CD8-positive, alpha-beta memory T cell (primary cell): ENCODE data around the gene RFC1. TPM values are rescaled to one million over a fixed set of nuclear protein-coding genes. Genes with fewer than 3 reads are reported as not detected.
A peak's percentile ranks its signal among the peaks of the same experiment; 100 is the strongest.
"Not testable (repeated sequence)": the region's sequence is repeated elsewhere in the genome, so short reads cannot be mapped to it uniquely, and the experiment has no call there.

Source experiments
- CTCF ChIA-PET: fragments of 350-600 bp; sonication (Branson Sonifier 250); formaldehyde crosslinking; loops from one replicate; lab custom pipeline; 2021; ENCODE audit warnings: antibody characterized with exemption; lab: Charles Lee
- POLR2A ChIA-PET: fragments of 350-600 bp; sonication (Branson Sonifier 250); formaldehyde crosslinking; loops from one replicate; lab custom pipeline; 2021; ENCODE audit warnings: antibody characterized with exemption; lab: Charles Lee
- DNase-seq, 5 donors: peaks; one replicate each; pipeline versions ENCODE4 v3.0.0 to v3.0.0-alpha.2; 2020 to 2022; ENCODE audit warnings: mixed read lengths in 1 of 5
- H3K27ac ChIP-seq: one replicate; pipeline ENCODE4 v1.7.0; 2013; ENCODE audit warnings: low read depth, mild to moderate bottlenecking, low read length, moderate library complexity
- H3K27me3 ChIP-seq: 2 replicates; pipeline ENCODE4 v1.7.0; 2013; ENCODE audit warnings: low read length, mild to moderate bottlenecking; ENCODE audit not compliant: insufficient read depth, poor library complexity, severe bottlenecking
- H3K36me3 ChIP-seq: 2 replicates; pipeline ENCODE4 v1.7.0; 2013; ENCODE audit warnings: mild to moderate bottlenecking, low read length, moderate library complexity; ENCODE audit not compliant: insufficient read depth
- H3K4me1 ChIP-seq: 2 replicates; pipeline ENCODE4 v1.7.0; 2013; ENCODE audit warnings: mild to moderate bottlenecking, low read length, moderate library complexity; ENCODE audit not compliant: insufficient read depth
- H3K4me3 ChIP-seq: 2 replicates; pipeline ENCODE4 v1.7.0; 2013; ENCODE audit warnings: mild to moderate bottlenecking, low read length
- H3K9me3 ChIP-seq: 2 replicates; pipeline ENCODE4 v1.7.0; 2013; ENCODE audit warnings: mild to moderate bottlenecking, low read length
- H3K27ac Mint-ChIP-seq, 8 donors: one replicate each; pipeline ENCODE4 v1.8.0; 2020 to 2021; ENCODE audit warnings: mixed read lengths in 8 of 8, mild to moderate bottlenecking in 6 of 8, inconsistent platforms in 3 of 8, moderate library complexity in 3 of 8
- H3K27me3 Mint-ChIP-seq, 2 donors: one replicate each; pipeline ENCODE4 v1.8.0; 2020 to 2021; ENCODE audit warnings: mixed read lengths in 2 of 2, mild to moderate bottlenecking in 1 of 2, moderate library complexity in 1 of 2
- H3K36me3 Mint-ChIP-seq, 3 donors: one replicate each; pipeline ENCODE4 v1.8.0; 2020 to 2021; ENCODE audit warnings: mixed read lengths in 3 of 3, inconsistent platforms in 1 of 3, mild to moderate bottlenecking in 1 of 3
- H3K4me1 Mint-ChIP-seq, 3 donors: one replicate each; pipeline ENCODE4 v1.8.0; 2020 to 2021; ENCODE audit warnings: mixed read lengths in 3 of 3, inconsistent platforms in 1 of 3, mild to moderate bottlenecking in 1 of 3
- H3K4me3 Mint-ChIP-seq, 7 donors: one replicate each; pipeline ENCODE4 v1.8.0; 2020 to 2021; ENCODE audit warnings: mixed read lengths in 7 of 7, mild to moderate bottlenecking in 6 of 7, moderate library complexity in 4 of 7, inconsistent platforms in 2 of 7
- H3K9me3 Mint-ChIP-seq, 5 donors: one replicate each; pipeline ENCODE4 v1.8.0; 2020 to 2022; ENCODE audit warnings: mixed read lengths in 5 of 5, mild to moderate bottlenecking in 3 of 5, moderate library complexity in 2 of 5, inconsistent platforms in 1 of 5
- polyA plus RNA-seq: library from polyadenylated mRNA; unstranded; fragments of 300-500 nt; fragmentation: Illumina TruSeq; gene quantifications from one replicate; pipeline ENCODE4 v1.2.3, GENCODE V29; 2021
- total RNA-seq, 2 experiments: library from RNA; stranded (reverse); gene quantifications; one replicate each; pipeline ENCODE4 v1.2.3, GENCODE V29; 2021

RFC1 gene
- total and polyA plus RNA-seq, 3 experiments from 2014 or later, result 45.7 to 82.9 (median 79.8) TPM

DNA sequence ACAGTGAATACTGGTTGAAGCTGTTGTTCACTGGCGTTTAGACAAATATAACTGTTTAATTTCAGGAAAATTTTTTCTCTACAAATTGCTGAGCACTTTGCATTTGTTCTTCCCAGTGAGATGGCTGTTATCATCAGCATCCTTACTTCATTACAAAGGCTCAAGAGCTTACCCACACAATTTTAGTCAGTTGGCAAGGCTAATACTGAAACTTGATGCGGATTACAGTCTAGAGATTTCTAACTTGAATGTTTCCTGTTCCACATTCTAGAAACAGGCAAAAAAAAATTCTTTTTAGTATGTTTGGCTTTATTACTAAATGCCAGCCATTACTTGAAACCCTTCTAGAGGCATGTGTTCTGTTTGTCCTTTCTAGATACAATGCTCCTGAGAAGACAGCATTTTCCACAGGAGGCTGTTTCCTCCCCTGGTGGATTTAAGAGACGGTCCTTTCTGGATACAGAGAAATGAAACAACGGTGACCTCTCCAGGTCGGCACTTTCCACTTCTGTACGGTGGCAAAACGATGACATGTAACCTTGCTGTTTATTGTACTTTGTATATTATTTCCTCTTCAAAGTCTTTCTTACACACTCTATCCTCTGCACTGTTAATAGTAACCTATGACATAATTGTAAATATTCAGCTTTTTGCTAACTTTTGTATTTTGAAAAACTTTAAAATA, 80.9 kb downstream of the RFC1 start:
- Mint-ChIP-seq H3K36me3 (peaks cover 9 to 65% (median 12%) of the 10 kb centered on the region in 3 donors), H3K9me3 (no peaks in the 10 kb centered on the region), H3K27ac (peak overlapping the region in 1 of 8 donors; percentile 26), H3K27me3 (no peaks in the 10 kb centered on the region), H3K4me3 (no peak overlapping the region), H3K4me1 (no peaks in the 10 kb centered on the region)
- ChIA-PET POLR2A (no interaction called here), CTCF (no interaction called here)
- Histone ChIP-seq H3K27me3 (no peaks in the 10 kb centered on the region), H3K36me3 (peaks cover 11% of the 10 kb centered on the region), H3K9me3 (no peaks in the 10 kb centered on the region), H3K4me3 (no peak overlapping the region), H3K27ac (no peak overlapping the region), H3K4me1 (no peaks in the 10 kb centered on the region)
- no peak for DNase-seq

DNA sequence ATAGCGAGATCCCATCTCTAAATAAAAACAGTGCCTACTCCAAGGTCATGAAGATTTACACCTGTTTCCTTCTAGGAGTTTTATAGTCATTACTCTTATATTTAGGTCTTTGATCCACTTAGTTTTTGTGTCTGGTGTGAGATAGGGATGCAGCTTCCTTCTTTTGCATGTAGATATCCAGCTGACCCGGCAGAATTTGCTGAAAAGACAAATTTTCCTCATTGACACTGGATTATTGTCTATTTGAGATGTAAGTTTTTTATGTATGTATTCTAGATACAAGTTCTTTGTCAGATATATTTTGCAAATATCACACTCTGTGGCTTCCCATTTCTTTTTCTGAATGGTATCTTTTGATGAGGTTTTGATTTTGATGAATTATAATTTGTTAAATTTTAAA, 85.4 kb downstream of the RFC1 start:
- no peaks in the 10 kb centered on the region for H3K9me3 ChIP-seq
- no peak for DNase-seq
- H3K27ac ChIP-seq, result no peak overlapping the region
- no peaks in the 10 kb centered on the region for H3K27me3 ChIP-seq
- H3K9me3 Mint-ChIP-seq, result no peaks in the 10 kb centered on the region
- ChIA-PET CTCF (interaction anchor here (0.6 kb wide), 1 partner anchor 17 kb away, joined by 3 read pairs; no protein-coding TSS in a partner anchor), POLR2A (no interaction called here)
- peaks cover 0 to 47% (median 14%) of the 10 kb centered on the region in 3 donors for H3K36me3 Mint-ChIP-seq
- peak overlapping the region in 1 of 8 donors; percentile 61 for H3K27ac Mint-ChIP-seq
- no peak overlapping the region for H3K4me3 ChIP-seq
- no peak overlapping the region for H3K4me3 Mint-ChIP-seq
- no peaks in the 10 kb centered on the region for H3K36me3 ChIP-seq
- H3K4me1 ChIP-seq, result no peaks in the 10 kb centered on the region
- H3K27me3 Mint-ChIP-seq, result no peaks in the 10 kb centered on the region
- no peaks in the 10 kb centered on the region for H3K4me1 Mint-ChIP-seq

GRCh38 chr4:39279416-39279815, 86.7 kb downstream of the RFC1 start:
- Mint-ChIP-seq H3K4me1 (no peaks in the 10 kb centered on the region), H3K27me3 (no peaks in the 10 kb centered on the region), H3K9me3 (no peaks in the 10 kb centered on the region), H3K27ac (peak overlapping the region in 1 of 8 donors; percentile 16), H3K4me3 (no peak overlapping the region), H3K36me3 (peaks cover 4 to 46% (median 21%) of the 10 kb centered on the region in 3 donors)
- no peak overlapping the region for H3K27ac ChIP-seq
- ChIA-PET POLR2A (no interaction called here), CTCF (no interaction called here)
- no peaks in the 10 kb centered on the region for H3K4me1 ChIP-seq
- H3K4me3 ChIP-seq, result no peak overlapping the region
- DNase-seq, result no peak
- no peaks in the 10 kb centered on the region for H3K36me3 ChIP-seq
- no peaks in the 10 kb centered on the region for H3K9me3 ChIP-seq
- H3K27me3 ChIP-seq, result no peaks in the 10 kb centered on the region

- no peaks in the 10 kb centered on the region for H3K9me3 ChIP-seq
- ChIA-PET POLR2A (no interaction called here), CTCF (no interaction called here)
- H3K4me3 Mint-ChIP-seq, result no peak overlapping the region
- H3K27me3 Mint-ChIP-seq, result no peaks in the 10 kb centered on the region
- no peaks in the 10 kb centered on the region for H3K36me3 ChIP-seq
- H3K27ac Mint-ChIP-seq, result peak overlapping the region in 1 of 8 donors; percentile 47
- no peaks in the 10 kb centered on the region for H3K27me3 ChIP-seq
- no peaks in the 10 kb centered on the region for H3K4me1 Mint-ChIP-seq
- no peaks in the 10 kb centered on the region for H3K9me3 Mint-ChIP-seq
- no peak for DNase-seq
- H3K4me1 ChIP-seq, result no peaks in the 10 kb centered on the region
- H3K36me3 Mint-ChIP-seq, result peaks cover 7 to 54% (median 23%) of the 10 kb centered on the region in 3 donors
- H3K4me3 ChIP-seq, result no peak overlapping the region
- no peak overlapping the region for H3K27ac ChIP-seq
These were observed 87.7 kb downstream of the RFC1 start for GRCh38 chr4:39278476-39278875.

DNA sequence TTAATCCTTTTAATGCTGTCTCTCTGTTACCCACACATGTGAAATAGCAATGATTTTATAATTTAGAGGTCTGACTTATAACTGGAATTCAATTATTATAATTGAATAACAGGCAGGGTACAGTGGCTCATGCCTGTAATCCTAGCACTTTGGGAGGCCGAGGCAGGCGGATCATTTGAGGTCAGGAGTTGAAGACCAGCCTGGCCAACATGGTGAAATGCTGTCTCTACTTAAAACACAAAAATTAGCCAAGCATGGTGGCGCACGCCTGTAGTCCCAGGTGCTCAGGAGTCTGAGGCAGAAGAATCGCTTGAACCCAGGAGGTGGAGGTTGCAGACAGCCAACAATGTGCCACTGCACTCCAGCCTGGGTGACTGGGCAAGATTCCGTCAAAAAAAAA, 88.5 kb downstream of the RFC1 start:
- H3K4me3 Mint-ChIP-seq, H3K36me3 ChIP-seq, H3K9me3 ChIP-seq, H3K27ac ChIP-seq, CTCF ChIA-PET, H3K9me3 Mint-ChIP-seq, H3K27ac Mint-ChIP-seq, POLR2A ChIA-PET, DNase-seq, H3K4me1 ChIP-seq, H3K4me1 Mint-ChIP-seq, H3K4me3 ChIP-seq, H3K27me3 ChIP-seq, H3K27me3 Mint-ChIP-seq: not testable (repeated sequence)
- H3K36me3 Mint-ChIP-seq, result peaks cover 11 to 58% (median 29%) of the 10 kb centered on the region in 3 donors

GRCh38 chr4:39274503-39274902, 91.7 kb downstream of the RFC1 start:
- H3K36me3 ChIP-seq, result no peaks in the 10 kb centered on the region
- no peaks in the 10 kb centered on the region for H3K9me3 ChIP-seq
- ChIA-PET CTCF (no interaction called here), POLR2A (no interaction called here)
- Mint-ChIP-seq H3K27me3 (no peaks in the 10 kb centered on the region), H3K9me3 (no peaks in the 10 kb centered on the region), H3K4me3 (no peak overlapping the region), H3K36me3 (peaks cover 11 to 63% (median 33%) of the 10 kb centered on the region in 3 donors), H3K27ac (no peak overlapping the region), H3K4me1 (no peaks in the 10 kb centered on the region)
- DNase-seq, result no peak
- no peak overlapping the region for H3K27ac ChIP-seq
- H3K4me3 ChIP-seq, result no peak overlapping the region
- H3K4me1 ChIP-seq, result no peaks in the 10 kb centered on the region
- H3K27me3 ChIP-seq, result no peaks in the 10 kb centered on the region

GRCh38 chr4:39263895-39264294, 102.3 kb downstream of the RFC1 start:
- no peaks in the 10 kb centered on the region for H3K27me3 Mint-ChIP-seq
- CTCF ChIA-PET, result no interaction called here
- no peaks in the 10 kb centered on the region for H3K9me3 ChIP-seq
- no peaks in the 10 kb centered on the region for H3K9me3 Mint-ChIP-seq
- peaks cover 12 to 52% (median 16%) of the 10 kb centered on the region in 3 donors for H3K36me3 Mint-ChIP-seq
- no peak overlapping the region for H3K4me3 Mint-ChIP-seq
- H3K36me3 ChIP-seq, result no peaks in the 10 kb centered on the region
- no peaks in the 10 kb centered on the region for H3K4me1 Mint-ChIP-seq
- no peak overlapping the region for H3K27ac ChIP-seq
- DNase-seq, result no peak
- H3K27ac Mint-ChIP-seq, result no peak overlapping the region
- POLR2A ChIA-PET, result no interaction called here
- H3K4me3 ChIP-seq, result no peak overlapping the region
- no peaks in the 10 kb centered on the region for H3K4me1 ChIP-seq
- H3K27me3 ChIP-seq, result no peaks in the 10 kb centered on the region

DNA sequence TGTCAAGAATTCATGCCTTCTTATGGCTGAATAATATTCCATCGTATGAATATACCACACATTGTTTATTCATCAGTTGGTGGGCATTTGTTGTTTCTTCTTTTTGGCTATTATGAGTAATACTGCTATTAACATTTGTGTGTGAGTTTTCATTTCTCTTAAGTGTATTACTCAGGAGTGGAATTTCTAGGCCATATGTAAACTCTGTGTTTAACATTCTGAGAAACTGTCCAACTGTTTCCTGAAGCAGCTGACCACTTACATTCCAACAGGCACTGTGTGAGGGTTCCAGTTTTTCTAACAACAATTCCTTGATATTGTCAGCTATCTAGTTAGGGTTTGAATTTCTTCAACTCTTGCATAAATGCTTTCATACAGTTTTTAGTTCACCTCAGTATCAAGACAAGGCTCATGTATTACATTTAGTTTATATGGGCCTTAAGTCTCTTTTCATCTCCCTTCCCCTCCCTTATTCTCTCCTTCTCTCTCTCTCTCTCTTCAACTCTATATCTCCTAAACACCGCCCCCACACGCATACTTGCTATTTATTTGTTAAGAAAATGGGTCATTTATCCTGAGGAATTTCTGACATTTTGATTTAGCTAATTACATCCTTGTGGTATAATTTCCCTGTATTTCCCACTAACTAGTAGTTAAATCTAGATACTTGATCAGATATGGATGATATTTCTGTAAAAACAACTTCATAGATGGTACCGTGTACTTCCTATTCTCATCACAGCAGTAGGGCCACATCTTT, 106.4 kb downstream of the RFC1 start:
- H3K9me3 Mint-ChIP-seq, result no peaks in the 10 kb centered on the region
- no peak overlapping the region for H3K4me3 Mint-ChIP-seq
- Histone ChIP-seq H3K36me3 (no peaks in the 10 kb centered on the region), H3K4me3 (no peak overlapping the region), H3K4me1 (no peaks in the 10 kb centered on the region), H3K27ac (no peak overlapping the region), H3K27me3 (no peaks in the 10 kb centered on the region), H3K9me3 (no peaks in the 10 kb centered on the region)
- peaks cover 6 to 44% (median 11%) of the 10 kb centered on the region in 3 donors for H3K36me3 Mint-ChIP-seq
- no peaks in the 10 kb centered on the region for H3K4me1 Mint-ChIP-seq
- DNase-seq, result no peak
- POLR2A ChIA-PET, result no interaction called here
- no peak overlapping the region for H3K27ac Mint-ChIP-seq
- CTCF ChIA-PET, result no interaction called here
- no peaks in the 10 kb centered on the region for H3K27me3 Mint-ChIP-seq
